ENCODE data around the gene SLC25A28. TPM values are rescaled to one million over a fixed set of nuclear protein-coding genes. Genes with fewer than 3 reads are reported as not detected.

SLC25A28 gene, protein sequence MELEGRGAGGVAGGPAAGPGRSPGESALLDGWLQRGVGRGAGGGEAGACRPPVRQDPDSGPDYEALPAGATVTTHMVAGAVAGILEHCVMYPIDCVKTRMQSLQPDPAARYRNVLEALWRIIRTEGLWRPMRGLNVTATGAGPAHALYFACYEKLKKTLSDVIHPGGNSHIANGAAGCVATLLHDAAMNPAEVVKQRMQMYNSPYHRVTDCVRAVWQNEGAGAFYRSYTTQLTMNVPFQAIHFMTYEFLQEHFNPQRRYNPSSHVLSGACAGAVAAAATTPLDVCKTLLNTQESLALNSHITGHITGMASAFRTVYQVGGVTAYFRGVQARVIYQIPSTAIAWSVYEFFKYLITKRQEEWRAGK
- total RNA-seq (2022; extraction: Qiagen RNA extraction; ENCODE audit: low read depth) = 21.7 to 30.5 TPM (median 26.0 TPM) in 5 replicates

DNA sequence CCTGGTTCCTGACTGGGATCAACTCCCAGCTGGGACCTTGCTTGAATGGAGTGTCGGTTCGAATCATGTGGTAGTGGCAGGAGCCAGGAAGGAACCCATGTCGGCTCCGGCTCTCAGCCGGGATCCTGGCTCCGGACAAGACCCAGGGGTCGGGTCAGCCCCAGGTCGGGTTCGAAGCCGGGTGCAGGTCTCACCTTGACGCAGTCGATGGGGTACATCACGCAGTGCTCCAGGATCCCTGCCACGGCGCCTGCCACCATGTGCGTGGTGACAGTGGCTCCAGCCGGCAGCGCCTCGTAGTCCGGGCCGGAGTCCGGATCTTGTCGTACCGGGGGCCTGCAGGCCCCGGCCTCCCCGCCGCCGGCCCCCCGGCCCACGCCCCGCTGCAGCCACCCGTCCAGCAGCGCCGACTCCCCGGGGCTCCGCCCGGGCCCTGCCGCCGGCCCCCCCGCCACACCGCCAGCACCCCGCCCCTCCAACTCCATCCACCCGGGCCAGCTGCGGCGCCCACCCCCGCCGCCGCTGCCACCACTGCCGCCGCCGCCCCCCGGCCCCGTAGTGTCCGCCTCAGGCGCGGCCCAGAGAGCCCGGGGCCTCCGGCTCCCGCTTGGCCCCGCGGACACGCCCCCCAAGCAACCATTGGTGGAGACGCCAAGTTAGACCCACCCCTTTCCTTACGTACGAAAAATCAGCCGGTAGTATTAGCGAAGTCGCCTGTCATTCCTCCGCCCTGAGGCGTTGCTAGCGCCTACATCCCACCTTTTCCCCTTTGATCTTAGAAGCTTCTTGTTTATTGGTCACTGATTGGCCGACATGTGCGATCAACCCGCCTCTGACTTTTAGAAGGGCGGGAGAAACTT is at the start of gene SLC25A28:
SLC25A28 (minus strand) TSS at position 589 of the 860 bp plus-strand sequence; CDS start at position 485, 104 bp downstream.

DNA sequence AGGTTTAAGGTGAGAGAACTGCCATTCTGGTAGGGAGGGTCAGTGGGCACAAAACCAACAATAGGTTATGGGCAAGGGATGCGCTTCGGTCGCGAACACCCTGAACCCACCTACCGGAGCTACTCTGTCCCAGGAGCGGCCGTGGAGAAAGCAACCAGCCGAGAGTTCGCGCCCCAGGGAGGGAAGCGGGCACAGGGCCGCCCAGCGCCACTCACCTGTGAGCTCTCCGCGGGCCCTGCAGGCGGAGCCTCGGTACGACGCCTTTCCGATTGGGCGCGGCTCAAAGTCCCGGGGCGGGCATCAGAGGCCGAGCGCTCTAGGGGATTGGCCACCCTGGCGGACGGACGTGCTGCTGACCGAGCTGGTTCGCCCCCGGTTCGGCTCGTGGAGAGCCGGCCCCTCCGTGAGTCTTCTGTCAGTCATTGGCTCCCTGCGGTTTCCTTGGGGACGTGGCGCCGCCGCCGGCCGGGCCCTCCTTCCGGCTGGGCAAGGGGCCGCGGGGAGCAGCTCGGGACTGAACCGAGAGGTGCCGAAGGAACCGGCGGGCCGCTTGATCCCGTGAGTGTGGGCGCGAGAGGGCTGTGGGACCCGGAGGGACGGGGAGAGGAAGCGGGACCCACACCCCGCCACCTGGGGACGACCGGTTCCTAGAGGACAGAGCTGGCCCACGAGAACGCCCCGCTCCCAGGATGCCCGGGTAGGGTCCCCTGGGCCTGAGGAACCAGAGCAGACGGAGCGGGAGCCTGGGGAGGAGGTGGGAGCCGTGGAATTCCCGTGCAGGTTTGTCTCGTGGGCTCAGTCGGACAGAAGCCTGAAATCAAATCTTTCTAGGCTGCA is 39.0 kb upstream of the SLC25A28 start, which contains the start of gene ENTPD7:
ENTPD7 (plus strand) TSS at position 479 of the 837 bp plus-strand sequence. CDS start 448 bp downstream, outside the sequence.

Other genes with a start within 250 kb of the SLC25A28 start
- gene GOT1, start 189.8 kb downstream of the SLC25A28 start, total RNA-seq (2022; extraction: Qiagen RNA extraction; ENCODE audit: low read depth) = 30.4 to 39.2 TPM (median 37.8 TPM) in 5 replicates
- not detected in 5 replicates for gene NKX2-3, start 87.5 kb downstream of the SLC25A28 start, total RNA-seq (2022; extraction: Qiagen RNA extraction; ENCODE audit: low read depth)
- 8.5 to 13.5 TPM (median 12.7 TPM) in 5 replicates for gene ENTPD7, start 39.1 kb upstream of the SLC25A28 start, total RNA-seq (2022; extraction: Qiagen RNA extraction; ENCODE audit: low read depth)
- gene COX15, start 111.7 kb upstream of the SLC25A28 start, total RNA-seq (2022; extraction: Qiagen RNA extraction; ENCODE audit: low read depth) = 29.2 to 32.9 TPM (median 30.2 TPM) in 5 replicates
- 32.6 to 38.9 TPM (median 37.0 TPM) in 5 replicates for gene CUTC, start 111.8 kb upstream of the SLC25A28 start, total RNA-seq (2022; extraction: Qiagen RNA extraction; ENCODE audit: low read depth)
- 144 to 173 TPM (median 148 TPM) in 5 replicates for gene ABCC2, start 162.2 kb upstream of the SLC25A28 start, total RNA-seq (2022; extraction: Qiagen RNA extraction; ENCODE audit: low read depth)